Lower leg skin (tissue), 3 donors: ENCODE measurements around the gene CA12.

Experiments
- CTCF ChIP-seq, 3 donors: fragments of 450-650 bp; IDR thresholded peaks; one replicate each; pipeline ENCODE4 v1.5.1; 2016; ENCODE audit warnings: antibody characterized with exemption in 3 of 3, mild to moderate bottlenecking in 3 of 3, moderate library complexity in 2 of 3
- POLR2A ChIP-seq, 2 donors: fragments of 450-650 bp; IDR thresholded peaks; one replicate each; pipeline ENCODE4 v1.6.1; 2016 to 2017; ENCODE audit warnings: antibody characterized with exemption in 2 of 2, mild to moderate bottlenecking in 1 of 2, moderate library complexity in 1 of 2

GRCh38 chr15:63430766-63431451 lies 49.3 kb upstream of the CA12 start:
- no peak for TF ChIP-seq CTCF (IDR thresholded peaks at IDR 0.05)
- TF ChIP-seq POLR2A (IDR thresholded peaks at IDR 0.05): no peak
